Stomach (tissue), 4 donors: ENCODE results near the gene NEDD4L.

ENCODE experiments used
- EP300 ChIP-seq: sonication (generic); formaldehyde crosslinking; IDR thresholded peaks from one replicate; pipeline ENCODE4 v1.6.1; 2017; ENCODE audit warnings: antibody characterized with exemption
- POLR2A ChIP-seq, 4 donors: fragments of 450-650 bp; IDR thresholded peaks; one replicate each; pipeline ENCODE4 v1.6.1; 2016; ENCODE audit warnings: antibody characterized with exemption in 4 of 4, control low read depth in 2 of 4, mild to moderate bottlenecking in 1 of 4, moderate library complexity in 1 of 4
- POLR2AphosphoS5 ChIP-seq, 3 donors: sonication (generic); formaldehyde crosslinking; IDR thresholded peaks; one replicate each; pipeline ENCODE4 v1.6.1; 2016; ENCODE audit warnings: antibody characterized with exemption in 3 of 3
- TF ChIP-seq, protein P1 (sequence below), 7 experiments: fragments of 450-650 bp in 4 of 7; fragments of 200-600 bp in 3 of 7; sonication (generic) in 3 of 7; IDR thresholded peaks; one replicate each; pipeline ENCODE4 v1.5.1; 2016 to 2019; ENCODE audit warnings: antibody characterized with exemption in 7 of 7, control low read depth in 2 of 7, mild to moderate bottlenecking in 1 of 7

DNA sequence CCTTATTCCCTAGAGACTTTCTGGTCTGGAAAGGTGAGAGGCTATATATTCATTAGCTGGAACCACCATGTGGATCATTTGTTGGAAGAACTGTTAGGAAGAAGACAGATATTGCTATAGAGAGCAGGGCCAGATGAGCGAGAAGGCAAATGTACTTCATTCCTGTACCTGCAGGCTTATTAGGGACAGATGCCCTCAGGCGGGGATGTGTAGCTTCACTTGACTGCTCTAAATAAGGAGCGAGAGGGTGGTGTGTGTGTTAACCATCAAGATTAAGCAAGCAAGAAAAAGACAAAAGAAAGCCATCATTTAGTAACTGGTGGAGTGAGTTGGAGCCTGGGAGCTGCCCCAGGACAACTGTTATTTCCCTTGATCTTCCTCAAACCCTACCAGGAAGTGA is 36.4 kb downstream of the NEDD4L start:
- TF ChIP-seq, protein P1, sequence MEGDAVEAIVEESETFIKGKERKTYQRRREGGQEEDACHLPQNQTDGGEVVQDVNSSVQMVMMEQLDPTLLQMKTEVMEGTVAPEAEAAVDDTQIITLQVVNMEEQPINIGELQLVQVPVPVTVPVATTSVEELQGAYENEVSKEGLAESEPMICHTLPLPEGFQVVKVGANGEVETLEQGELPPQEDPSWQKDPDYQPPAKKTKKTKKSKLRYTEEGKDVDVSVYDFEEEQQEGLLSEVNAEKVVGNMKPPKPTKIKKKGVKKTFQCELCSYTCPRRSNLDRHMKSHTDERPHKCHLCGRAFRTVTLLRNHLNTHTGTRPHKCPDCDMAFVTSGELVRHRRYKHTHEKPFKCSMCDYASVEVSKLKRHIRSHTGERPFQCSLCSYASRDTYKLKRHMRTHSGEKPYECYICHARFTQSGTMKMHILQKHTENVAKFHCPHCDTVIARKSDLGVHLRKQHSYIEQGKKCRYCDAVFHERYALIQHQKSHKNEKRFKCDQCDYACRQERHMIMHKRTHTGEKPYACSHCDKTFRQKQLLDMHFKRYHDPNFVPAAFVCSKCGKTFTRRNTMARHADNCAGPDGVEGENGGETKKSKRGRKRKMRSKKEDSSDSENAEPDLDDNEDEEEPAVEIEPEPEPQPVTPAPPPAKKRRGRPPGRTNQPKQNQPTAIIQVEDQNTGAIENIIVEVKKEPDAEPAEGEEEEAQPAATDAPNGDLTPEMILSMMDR (IDR thresholded peaks at IDR 0.05): no peak
- TF ChIP-seq EP300 (no peak), POLR2A (IDR thresholded peaks at IDR 0.05) (no peak), POLR2AphosphoS5 (IDR thresholded peaks at IDR 0.05) (no peak)
